B cell (primary cell): ENCODE measurements around the gene RGSL1. TPM values are rescaled to one million over a fixed set of nuclear protein-coding genes. Genes with fewer than 3 reads are reported as not detected.
A peak's percentile ranks its signal among the peaks of the same experiment; 100 is the strongest.

Source experiments
- ATAC-seq: fragments of 200-7000 bp; cut with Tn5 transposase; one replicate; pipeline ENCODE4 v1.10.0; 2021; ENCODE audit warnings: low read depth, mild to moderate bottlenecking, moderate number of reproducible peaks, moderate library complexity
- CTCF ChIA-PET: fragments of 350-600 bp; sonication (Branson Sonifier 250); formaldehyde crosslinking; loops from one replicate; lab custom pipeline; 2021; ENCODE audit warnings: antibody characterized with exemption, inconsistent platforms; lab: Charles Lee
- POLR2A ChIA-PET: fragments of 350-600 bp; sonication (Branson Sonifier 250); formaldehyde crosslinking; loops from one replicate; lab custom pipeline; 2021; ENCODE audit warnings: antibody characterized with exemption; lab: Charles Lee
- DNase-seq: peaks from one replicate; pipeline ENCODE4 v3.0.0; 2013
- H2AFZ ChIP-seq: 2 replicates; pipeline ENCODE4 v1.6.1; 2012; ENCODE audit warnings: mild to moderate bottlenecking, low read depth, low read length; ENCODE audit not compliant: insufficient read depth, poor library complexity, severe bottlenecking
- H3K27ac ChIP-seq, 2 donors: 1 replicate in 1 of 2; 2 replicates in 1 of 2; pipeline ENCODE4 v1.5.1; 2012 to 2013; ENCODE audit warnings: low read length in 2 of 2, mild to moderate bottlenecking in 2 of 2, moderate library complexity in 1 of 2
- H3K27me3 ChIP-seq, 4 experiments: fragments of 200-600 bp in 1 of 4; sonication (generic) in 1 of 4; replicated peaks in 1 of 4; 1 replicate in 2 of 4; 2 replicates in 2 of 4; pipeline versions ENCODE4 v1.6.1 to v1.7.0; 2013 to 2016; ENCODE audit warnings: low read length in 3 of 4, mild to moderate bottlenecking in 2 of 4, mixed read lengths in 1 of 4, moderate library complexity in 1 of 4; ENCODE audit not compliant: insufficient read depth in 4 of 4, control insufficient read depth in 3 of 4; ENCODE audit errors: control extremely low read depth in 1 of 4
- H3K36me3 ChIP-seq, 2 experiments: replicated peaks in 1 of 2; 1 replicate in 1 of 2; 2 replicates in 1 of 2; pipeline versions ENCODE4 v1.6.1 to v1.7.1; 2013; ENCODE audit warnings: low read length in 1 of 2; ENCODE audit not compliant: insufficient read depth in 2 of 2, control insufficient read depth in 1 of 2; ENCODE audit errors: control extremely low read depth in 1 of 2, extremely low read depth in 1 of 2
- H3K4me1 ChIP-seq, 2 donors: fragments of 200-600 bp in 1 of 2; sonication (generic) in 1 of 2; 1 replicate in 1 of 2; 2 replicates in 1 of 2; pipeline versions ENCODE4 v1.5.1 to v1.6.1; 2013 to 2017; ENCODE audit warnings: low read length in 2 of 2; ENCODE audit not compliant: control insufficient read depth in 2 of 2, insufficient read depth in 2 of 2
- H3K4me2 ChIP-seq: replicated peaks from 2 replicates; pipeline ENCODE3; 2012; ENCODE audit warnings: mild to moderate bottlenecking, low read depth, low read length; ENCODE audit not compliant: poor library complexity, severe bottlenecking
- H3K4me3 ChIP-seq, 5 experiments: fragments of 200-600 bp in 1 of 5; sonication (generic) in 1 of 5; 1 replicate in 3 of 5; 2 replicates in 2 of 5; pipeline versions ENCODE4 v1.5.1 to v1.7.0; 2011 to 2016; ENCODE audit warnings: low read length in 4 of 5, mild to moderate bottlenecking in 4 of 5, low read depth in 2 of 5, control low read depth in 1 of 5, moderate library complexity in 1 of 5; ENCODE audit not compliant: insufficient read depth in 1 of 5; ENCODE audit errors: control extremely low read depth in 1 of 5, extremely low read depth in 1 of 5
- H3K79me2 ChIP-seq: fragments of 200-600 bp; sonication (generic); one replicate; pipeline ENCODE4 v1.6.0; 2016; ENCODE audit warnings: low read length; ENCODE audit not compliant: control insufficient read depth, insufficient read depth
- H3K9ac ChIP-seq: fragments of 200-600 bp; sonication (generic); 2 replicates; pipeline ENCODE4 v1.6.1; 2017; ENCODE audit warnings: mild to moderate bottlenecking, low read length, moderate library complexity
- H3K9me3 ChIP-seq, 3 donors: one replicate each; pipeline versions ENCODE4 v1.6.1 to v1.7.1; 2013; ENCODE audit warnings: low read length in 2 of 3; ENCODE audit not compliant: control insufficient read depth in 2 of 3, insufficient read depth in 1 of 3; ENCODE audit errors: control extremely low read depth in 1 of 3
- H4K20me1 ChIP-seq: 2 replicates; pipeline ENCODE4 v1.6.0; 2012; ENCODE audit warnings: mild to moderate bottlenecking, low read length; ENCODE audit not compliant: insufficient read depth, control insufficient read depth, poor library complexity, severe bottlenecking
- H3K27ac Mint-ChIP-seq: one replicate; pipeline ENCODE4 v1.8.0; 2021; ENCODE audit warnings: mixed read lengths
- H3K27me3 Mint-ChIP-seq: one replicate; pipeline ENCODE4 v1.8.0; 2021; ENCODE audit warnings: mixed read lengths
- H3K4me1 Mint-ChIP-seq: one replicate; pipeline ENCODE4 v1.8.0; 2021; ENCODE audit warnings: mixed read lengths
- H3K4me3 Mint-ChIP-seq: one replicate; pipeline ENCODE4 v1.8.0; 2021; ENCODE audit warnings: mixed read lengths
- H3K9me3 Mint-ChIP-seq: one replicate; pipeline ENCODE4 v1.8.0; 2022; ENCODE audit warnings: mixed read lengths; ENCODE audit not compliant: insufficient read depth
- EZH2 ChIP-seq: IDR thresholded peaks from 2 replicates; pipeline ENCODE4 v1.6.1; 2012; ENCODE audit warnings: borderline replicate concordance, low read depth, mild to moderate bottlenecking, moderate library complexity, low read length; ENCODE audit not compliant: insufficient read depth, poor library complexity, severe bottlenecking
- WGBS: methylation state at CpG from one replicate; pipeline ENCODE4 v1.1.5; 2013; ENCODE audit warnings: missing lambda C conversion rate; ENCODE audit not compliant: insufficient coverage; 5-methylcytosine and 5-hydroxymethylcytosine counted together
- intact Hi-C: fragments of 100-400 bp; cut with micrococcal nuclease; formaldehyde crosslinking; loops from one replicate; pipeline ENCODE4 v1.10.0; 2022
- polyA plus RNA-seq: library from polyadenylated mRNA; depleted of rRNA; stranded (reverse); fragments of >200 nt; gene quantifications from 2 replicates; pipeline ENCODE4 v1.2.3, GENCODE V29; 2012
- total RNA-seq, 2 donors: library from RNA; stranded (reverse); fragments of 120-200 nt in 1 of 2; gene quantifications; 1 replicate in 1 of 2; 2 replicates in 1 of 2; pipeline versions ENCODE4 v1.2.3 to v1.2.4, GENCODE V29; 2013 to 2022
- TF ChIP-seq, protein P1 (sequence below): fragments of 200-600 bp; IDR thresholded peaks from one replicate; pipeline ENCODE4 v1.8.0; 2022; ENCODE audit warnings: antibody characterized with exemption, mild to moderate bottlenecking

The RGSL1 gene
- total and polyA plus RNA-seq, 2 donors (not counting 1 experiment from before 2014, with no cell fraction given), result not detected

DNA sequence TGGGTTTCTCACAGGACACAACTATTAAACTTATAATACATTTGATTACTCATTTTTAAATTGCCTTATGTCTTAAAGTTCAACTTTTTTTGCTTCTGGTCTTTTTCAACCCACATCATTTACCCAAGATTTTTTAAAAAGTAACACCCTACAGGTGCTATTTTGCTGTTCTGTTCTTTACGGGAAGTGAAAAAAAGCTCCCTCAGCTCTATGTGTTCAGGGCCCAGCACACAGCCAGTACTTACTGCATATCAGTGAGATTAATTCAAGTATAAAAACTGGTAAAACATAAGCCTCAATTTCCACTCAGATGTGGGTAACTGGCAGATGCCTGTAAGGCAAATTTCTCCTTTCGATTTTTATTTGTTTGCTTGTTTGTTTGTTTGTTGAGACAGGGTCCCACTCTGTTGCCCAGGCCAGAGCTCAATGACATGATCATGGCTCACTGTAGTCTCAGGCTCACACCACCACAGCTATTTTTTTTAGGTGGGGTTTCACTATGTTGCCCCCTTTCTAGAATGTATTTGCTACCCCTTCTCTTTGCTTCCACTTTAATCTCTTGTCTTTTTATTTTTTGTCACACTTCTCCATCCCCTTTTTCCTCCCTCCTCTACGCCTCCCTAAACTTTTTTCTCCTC is 118.8 kb downstream of the RGSL1 start:
- H3K4me3 Mint-ChIP-seq, result no peak overlapping the region
- WGBS, result 33% methylated on average over 1 of the region's 3 CpGs
- no peak overlapping the region for H3K27ac Mint-ChIP-seq
- CTCF ChIA-PET, result interaction anchor here (0.5 to 3.3 kb wide), 10 partner anchors 20 to 1066 kb away, joined by 3 to 22 read pairs (median 3); partner anchors contain the start of genes NPL and RNASEL
- Histone ChIP-seq H3K36me3 (peaks cover 0 to 14% of the 10 kb centered on the region in 2 experiments), H3K27ac (peak overlapping the region; percentile 65 to 72), H3K9ac (no peak overlapping the region), H3K4me3 (no peak overlapping the region), H3K27me3 (no peaks in the 10 kb centered on the region), H3K79me2 (no peaks in the 10 kb centered on the region), H3K4me2 (peak overlapping the region; percentile 35), H3K9me3 (no peaks in the 10 kb centered on the region), H2AFZ (no peak overlapping the region), H4K20me1 (no peaks in the 10 kb centered on the region), H3K4me1 (peaks cover 26 to 39% of the 10 kb centered on the region in 2 donors)
- ATAC-seq (peak; percentile 78), DNase-seq (peak; percentile 52)
- intact Hi-C loops, result no loop called here
- no peaks in the 10 kb centered on the region for H3K9me3 Mint-ChIP-seq
- H3K27me3 Mint-ChIP-seq, result no peaks in the 10 kb centered on the region
- POLR2A ChIA-PET, result interaction anchor here (0.6 to 1.0 kb wide), 3 partner anchors 19 to 77 kb away, joined by 3 to 6 read pairs (median 4); no protein-coding TSS in a partner anchor
- peaks cover 18% of the 10 kb centered on the region for H3K4me1 Mint-ChIP-seq
- TF ChIP-seq, protein P1, sequence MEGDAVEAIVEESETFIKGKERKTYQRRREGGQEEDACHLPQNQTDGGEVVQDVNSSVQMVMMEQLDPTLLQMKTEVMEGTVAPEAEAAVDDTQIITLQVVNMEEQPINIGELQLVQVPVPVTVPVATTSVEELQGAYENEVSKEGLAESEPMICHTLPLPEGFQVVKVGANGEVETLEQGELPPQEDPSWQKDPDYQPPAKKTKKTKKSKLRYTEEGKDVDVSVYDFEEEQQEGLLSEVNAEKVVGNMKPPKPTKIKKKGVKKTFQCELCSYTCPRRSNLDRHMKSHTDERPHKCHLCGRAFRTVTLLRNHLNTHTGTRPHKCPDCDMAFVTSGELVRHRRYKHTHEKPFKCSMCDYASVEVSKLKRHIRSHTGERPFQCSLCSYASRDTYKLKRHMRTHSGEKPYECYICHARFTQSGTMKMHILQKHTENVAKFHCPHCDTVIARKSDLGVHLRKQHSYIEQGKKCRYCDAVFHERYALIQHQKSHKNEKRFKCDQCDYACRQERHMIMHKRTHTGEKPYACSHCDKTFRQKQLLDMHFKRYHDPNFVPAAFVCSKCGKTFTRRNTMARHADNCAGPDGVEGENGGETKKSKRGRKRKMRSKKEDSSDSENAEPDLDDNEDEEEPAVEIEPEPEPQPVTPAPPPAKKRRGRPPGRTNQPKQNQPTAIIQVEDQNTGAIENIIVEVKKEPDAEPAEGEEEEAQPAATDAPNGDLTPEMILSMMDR, result no peak
- no peak for TF ChIP-seq EZH2
